Limb (tissue), 2 donors: ENCODE data around the gene RALGAPA2.
"Not testable (repeated sequence)": the region's sequence is repeated elsewhere in the genome, so short reads cannot be mapped to it uniquely, and the experiment has no call there.

Experiments
- DNase-seq, 2 donors: peaks; one replicate each; pipeline ENCODE4 v3.0.0-alpha.2; 2016; ENCODE audit errors: extremely low spot score in 2 of 2

Gene RALGAPA2

DNA sequence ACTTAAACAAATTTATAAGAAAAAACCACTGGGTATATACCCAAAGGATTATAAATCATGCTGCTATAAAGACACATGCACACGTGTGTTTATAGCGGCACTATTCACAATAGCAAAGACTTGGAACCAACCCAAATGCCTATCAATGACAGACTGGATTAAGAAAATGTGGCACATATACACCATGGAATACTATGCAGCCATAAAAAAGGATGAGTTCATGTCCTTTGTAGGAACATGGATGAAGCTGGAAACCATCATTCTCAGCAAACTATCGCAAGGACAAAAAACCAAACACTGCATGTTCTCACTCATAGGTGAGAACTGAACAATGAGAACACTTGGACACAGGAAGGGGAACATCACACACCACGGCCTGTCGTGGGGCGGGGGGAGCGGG, 169.1 kb downstream of the RALGAPA2 start:
- DNase-seq: not testable (repeated sequence)

DNA sequence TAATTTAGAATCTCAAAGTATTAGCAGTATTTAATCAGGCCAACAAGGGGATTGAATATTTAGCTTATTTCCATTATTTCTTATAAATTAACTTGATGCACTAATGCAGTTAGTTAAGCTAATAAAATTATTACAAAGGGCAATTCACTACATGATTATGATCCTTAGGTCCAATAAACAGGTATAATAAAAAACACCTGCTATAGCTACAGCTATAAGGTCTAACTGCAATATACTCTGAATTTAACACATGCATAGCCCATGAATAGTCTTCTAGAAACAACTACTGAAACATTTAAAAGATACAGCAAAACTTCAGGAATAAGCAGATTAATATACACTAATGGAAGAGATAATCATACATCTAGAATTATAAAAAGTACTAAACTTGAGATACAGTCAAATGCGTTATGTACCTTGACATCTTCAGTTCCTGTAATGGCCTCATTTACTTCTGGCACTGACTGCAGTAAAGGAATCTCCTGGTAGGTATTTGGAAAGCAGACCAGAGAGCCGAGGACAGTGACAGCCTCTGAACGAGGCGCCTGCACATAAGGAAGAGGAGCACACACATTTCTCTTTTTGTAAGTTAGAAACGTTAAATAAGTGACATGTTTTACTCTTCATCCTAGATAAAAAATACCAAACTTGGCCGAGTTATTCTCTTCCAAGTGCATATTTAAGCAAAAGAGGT, 176.1 kb downstream of the RALGAPA2 start:
- DNase-seq: no peak

DNA sequence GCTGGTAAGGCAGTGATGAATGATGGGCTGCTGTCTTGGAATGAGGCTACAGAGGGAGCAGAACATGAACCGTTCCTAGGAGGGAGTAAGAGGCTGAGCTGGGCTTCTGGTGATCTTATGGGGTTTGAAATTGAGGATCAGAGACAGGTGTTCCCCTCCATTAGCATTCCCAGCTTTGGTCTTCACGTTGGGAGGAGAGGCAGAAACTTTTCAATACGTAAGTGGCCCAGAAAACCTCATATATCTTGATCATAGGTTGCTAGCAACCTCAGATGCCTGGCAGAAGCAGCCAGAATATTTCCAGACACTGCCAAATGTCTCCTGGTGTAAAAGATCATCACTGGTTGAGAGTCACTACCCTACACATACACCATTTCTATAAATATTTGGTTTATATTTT, 177.4 kb downstream of the RALGAPA2 start:
- DNase-seq: no peak

GRCh38 chr20:20531283-20531682, 181.2 kb downstream of the RALGAPA2 start:
- no peak for DNase-seq

- no peak for DNase-seq
Measured at GRCh38 chr20:20530428-20531151, 181.9 kb downstream of the RALGAPA2 start.

GRCh38 chr20:20529597-20529996, 182.8 kb downstream of the RALGAPA2 start:
- no peak for DNase-seq

DNA sequence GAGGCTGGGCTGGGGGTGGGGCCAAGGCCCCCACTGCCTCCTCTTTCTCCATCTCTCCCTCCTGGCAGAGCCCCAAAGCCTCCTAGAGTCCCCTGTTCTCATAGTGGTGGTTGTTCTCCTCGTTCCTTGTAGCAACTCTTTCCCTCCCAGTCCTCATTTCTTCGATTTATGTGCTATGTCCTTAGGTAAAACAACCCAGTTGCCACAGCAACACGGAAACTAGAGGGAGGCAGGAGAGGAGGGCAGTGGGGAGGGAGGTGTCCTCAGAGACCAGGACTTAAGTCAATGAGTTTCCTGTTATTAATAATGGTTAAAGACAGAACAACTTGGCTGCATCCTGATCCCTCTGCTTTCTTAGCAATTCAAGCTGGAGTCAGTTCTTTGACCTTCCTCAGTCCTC, 183.6 kb downstream of the RALGAPA2 start:
- no peak for DNase-seq

- no peak for DNase-seq
Measured at GRCh38 chr20:20527661-20528060, 184.8 kb downstream of the RALGAPA2 start.

DNA sequence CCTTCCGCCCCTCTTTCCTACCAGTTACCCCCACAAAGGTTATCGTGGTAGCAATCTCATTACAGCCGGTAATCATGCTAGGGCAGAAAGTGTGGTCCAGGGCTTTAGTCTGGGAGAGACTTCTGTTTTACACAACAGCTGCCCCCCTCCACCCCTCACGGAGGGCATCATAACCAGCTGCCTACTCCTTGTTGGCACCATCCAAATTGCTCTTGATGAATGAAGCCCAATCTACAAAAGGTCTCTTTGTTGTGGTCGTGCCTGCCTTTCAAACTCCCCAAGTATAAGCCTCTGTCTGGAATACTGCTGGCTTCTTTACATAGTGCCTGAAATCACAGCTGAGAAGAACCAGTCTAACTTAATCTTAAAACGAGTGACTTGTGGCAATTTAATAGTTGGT, 186.7 kb downstream of the RALGAPA2 start:
- DNase-seq: no peak

DNA sequence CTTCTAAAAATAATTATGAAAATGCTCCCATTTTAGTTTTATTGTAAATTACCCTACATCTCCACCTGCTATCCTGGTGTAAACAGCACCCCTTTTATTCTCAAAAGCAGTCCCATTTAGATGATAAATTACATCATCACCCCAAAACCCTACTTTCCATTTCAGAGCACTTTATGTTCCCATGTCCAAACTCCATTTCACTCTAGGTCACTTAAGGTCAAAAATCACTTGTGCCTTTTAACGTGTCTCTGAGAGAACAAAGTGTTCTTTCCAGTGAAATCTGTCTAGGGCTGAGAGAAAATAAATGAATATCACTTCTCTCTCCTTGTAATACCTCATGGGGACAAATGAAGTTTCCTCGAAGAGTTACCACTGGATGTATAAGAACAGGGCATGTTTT, 187.2 kb downstream of the RALGAPA2 start:
- DNase-seq: no peak

GRCh38 chr20:20524756-20525155, 187.7 kb downstream of the RALGAPA2 start:
- no peak for DNase-seq

- no peak for DNase-seq
Measured at GRCh38 chr20:20521736-20522135, 190.7 kb downstream of the RALGAPA2 start.

- no peak for DNase-seq
Measured at GRCh38 chr20:20520776-20521175, 191.7 kb downstream of the RALGAPA2 start.

GRCh38 chr20:20519269-20519668, 193.2 kb downstream of the RALGAPA2 start:
- DNase-seq: no peak

GRCh38 chr20:20518263-20518662, 194.2 kb downstream of the RALGAPA2 start:
- no peak for DNase-seq

GRCh38 chr20:20517296-20517695, 195.1 kb downstream of the RALGAPA2 start:
- no peak for DNase-seq

DNA sequence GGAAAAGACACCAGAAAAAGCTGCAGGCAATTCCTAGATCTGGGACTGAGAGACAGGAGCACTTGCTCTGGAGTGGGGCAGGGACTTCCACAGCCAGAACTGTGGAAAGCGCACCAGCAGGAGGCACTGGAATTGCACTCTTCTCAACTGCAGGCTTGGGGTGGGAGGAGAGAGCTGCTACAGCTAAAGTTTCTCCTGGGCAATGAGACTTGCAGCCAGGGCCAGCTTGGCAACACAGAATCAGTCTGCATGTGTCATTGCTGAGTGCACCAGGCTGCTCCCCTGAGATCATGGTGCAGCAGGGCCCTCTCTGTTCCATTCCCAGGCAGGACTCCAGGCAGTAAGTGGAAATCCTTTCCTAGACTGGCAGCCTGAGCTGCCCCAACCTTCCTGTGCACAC, 198.7 kb downstream of the RALGAPA2 start:
- DNase-seq: no peak

DNA sequence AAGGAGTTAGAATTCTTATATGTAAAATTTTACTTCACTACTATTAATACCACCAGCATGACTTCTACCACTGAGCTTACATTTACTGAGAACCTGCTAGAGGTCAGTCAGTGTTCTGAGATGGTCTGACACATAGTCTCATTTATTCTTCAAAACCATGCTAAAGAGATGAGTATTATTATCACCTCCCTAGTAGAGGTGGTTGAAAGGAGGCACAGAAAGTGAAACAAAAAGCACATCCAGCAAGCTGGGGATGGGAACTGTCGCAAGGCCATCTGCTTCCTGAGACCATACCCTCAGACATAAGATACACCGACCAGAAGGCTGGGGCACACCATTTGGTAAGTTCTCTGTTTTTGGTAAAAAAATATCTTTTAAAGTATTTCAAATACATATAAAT, 206.9 kb downstream of the RALGAPA2 start:
- no peak for DNase-seq

- no peak for DNase-seq
Measured at GRCh38 chr20:20503777-20504530, 208.5 kb downstream of the RALGAPA2 start.

- DNase-seq: no peak
Measured at GRCh38 chr20:20501128-20501527, 211.3 kb downstream of the RALGAPA2 start.

DNA sequence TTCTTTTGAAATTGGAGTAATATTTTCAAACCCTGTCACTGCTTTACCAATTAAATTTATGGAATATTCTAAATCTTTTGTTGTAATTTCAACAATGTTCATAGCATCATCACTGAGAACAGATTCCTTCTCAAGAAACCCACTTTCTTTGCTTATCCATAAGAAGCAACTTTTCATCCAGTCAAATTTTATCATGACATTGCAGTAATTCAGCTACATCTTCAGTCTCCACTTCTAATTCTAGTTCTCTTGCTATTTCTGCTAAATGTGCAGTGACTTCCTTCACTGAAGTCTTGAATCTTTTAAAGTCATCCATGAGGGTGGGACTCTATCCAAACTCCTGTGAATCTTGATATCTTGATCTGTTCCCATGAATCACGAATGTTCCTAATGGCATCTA, 212.1 kb downstream of the RALGAPA2 start:
- DNase-seq: no peak

- no peak for DNase-seq
Measured at GRCh38 chr20:20499439-20499838, 213.0 kb downstream of the RALGAPA2 start.
